Stimulated activated naive CD8-positive, alpha-beta T cell treated with anti-CD3 and anti-CD28 coated beads, Interleukin-15, Interleukin-2, amounts not matched to agents 100 ng/mL and 50 ng/mL, for 24 hours (primary cell): Measurements from ENCODE around the gene PLBD2.

Source experiments
- H3K27ac Mint-ChIP-seq: one replicate; pipeline ENCODE4 v1.8.0; 2021; ENCODE audit warnings: mild to moderate bottlenecking, mixed read lengths
- H3K27me3 Mint-ChIP-seq: one replicate; pipeline ENCODE4 v1.8.0; 2021; ENCODE audit warnings: mixed read lengths
- H3K36me3 Mint-ChIP-seq: one replicate; pipeline ENCODE4 v1.8.0; 2021; ENCODE audit warnings: low read depth, mixed read lengths
- H3K4me1 Mint-ChIP-seq: one replicate; pipeline ENCODE4 v1.8.0; 2021; ENCODE audit warnings: low read depth, mixed read lengths
- H3K4me3 Mint-ChIP-seq: one replicate; pipeline ENCODE4 v1.8.0; 2021; ENCODE audit warnings: mild to moderate bottlenecking, mixed read lengths
- H3K9me3 Mint-ChIP-seq: one replicate; pipeline ENCODE4 v1.8.0; 2021; ENCODE audit warnings: mixed read lengths

Gene PLBD2

GRCh38 chr12:113392520-113392919 lies 34.1 kb downstream of the PLBD2 start:
- H3K36me3 Mint-ChIP-seq = peaks cover 9% of the 10 kb centered on the region

GRCh38 chr12:113392988-113393579 lies 34.7 kb downstream of the PLBD2 start:
- H3K27me3 Mint-ChIP-seq = no peaks in the 10 kb centered on the region
- no peaks in the 10 kb centered on the region for H3K4me1 Mint-ChIP-seq
- H3K36me3 Mint-ChIP-seq = peaks cover 5% of the 10 kb centered on the region
- no peak overlapping the region for H3K4me3 Mint-ChIP-seq
- no peaks in the 10 kb centered on the region for H3K9me3 Mint-ChIP-seq
- H3K27ac Mint-ChIP-seq = no peak overlapping the region

More at GRCh38 chr12:113392520-113392919, 34.1 kb downstream of the PLBD2 start:
- Mint-ChIP-seq H3K4me1 (no peaks in the 10 kb centered on the region), H3K27ac (no peak overlapping the region), H3K4me3 (no peak overlapping the region), H3K27me3 (no peaks in the 10 kb centered on the region), H3K9me3 (no peaks in the 10 kb centered on the region)

GRCh38 chr12:113393749-113394148 lies 35.4 kb downstream of the PLBD2 start:
- Mint-ChIP-seq H3K4me1 (no peaks in the 10 kb centered on the region), H3K4me3 (no peak overlapping the region), H3K27ac (no peak overlapping the region), H3K36me3 (peaks cover 2% of the 10 kb centered on the region), H3K27me3 (no peaks in the 10 kb centered on the region), H3K9me3 (no peaks in the 10 kb centered on the region)

GRCh38 chr12:113395119-113395518 lies 36.7 kb downstream of the PLBD2 start:
- Mint-ChIP-seq H3K4me3 (no peak overlapping the region), H3K27ac (no peak overlapping the region), H3K27me3 (no peaks in the 10 kb centered on the region), H3K9me3 (no peaks in the 10 kb centered on the region), H3K36me3 (no peaks in the 10 kb centered on the region), H3K4me1 (no peaks in the 10 kb centered on the region)

GRCh38 chr12:113396200-113396599 lies 37.8 kb downstream of the PLBD2 start:
- Mint-ChIP-seq H3K4me3 (no peak overlapping the region), H3K27ac (no peak overlapping the region), H3K36me3 (no peaks in the 10 kb centered on the region), H3K4me1 (no peaks in the 10 kb centered on the region), H3K27me3 (no peaks in the 10 kb centered on the region), H3K9me3 (no peaks in the 10 kb centered on the region)

DNA sequence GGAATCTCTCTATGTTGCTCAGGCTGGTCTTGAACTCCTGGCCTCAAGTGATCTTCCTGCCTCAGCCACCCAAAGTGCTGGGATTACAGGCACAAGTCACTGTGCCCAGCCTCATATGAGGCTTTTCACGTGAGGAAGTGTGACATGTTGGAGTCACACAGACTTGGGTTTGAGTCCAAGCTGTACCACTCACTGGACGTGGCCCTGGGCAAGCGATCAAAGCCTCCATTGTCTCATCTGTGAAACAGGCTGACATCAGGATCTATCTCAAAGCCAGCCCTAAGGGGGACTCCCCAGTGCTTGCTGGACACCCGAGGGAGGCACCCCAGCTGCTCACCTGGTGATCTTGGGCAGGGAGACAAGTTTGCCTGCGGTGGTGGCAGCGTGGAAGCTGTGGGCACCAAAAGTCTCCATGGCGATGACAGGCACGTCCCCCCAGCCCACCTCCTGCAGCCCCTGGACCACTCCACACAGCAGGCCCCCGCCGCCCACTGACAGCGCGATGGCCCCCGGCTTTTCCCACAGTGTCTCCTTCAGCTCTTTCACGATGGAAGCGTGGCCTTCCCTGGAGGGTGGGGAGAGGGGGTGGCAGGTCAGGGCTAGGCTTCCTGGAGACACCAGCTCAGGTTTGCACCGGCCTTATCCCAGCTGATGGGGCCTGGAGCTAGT lies 38.6 kb downstream of the PLBD2 start:
- Mint-ChIP-seq H3K27me3 (no peaks in the 10 kb centered on the region), H3K9me3 (no peaks in the 10 kb centered on the region), H3K4me1 (no peaks in the 10 kb centered on the region), H3K4me3 (no peak overlapping the region), H3K36me3 (no peaks in the 10 kb centered on the region), H3K27ac (no peak overlapping the region)

DNA sequence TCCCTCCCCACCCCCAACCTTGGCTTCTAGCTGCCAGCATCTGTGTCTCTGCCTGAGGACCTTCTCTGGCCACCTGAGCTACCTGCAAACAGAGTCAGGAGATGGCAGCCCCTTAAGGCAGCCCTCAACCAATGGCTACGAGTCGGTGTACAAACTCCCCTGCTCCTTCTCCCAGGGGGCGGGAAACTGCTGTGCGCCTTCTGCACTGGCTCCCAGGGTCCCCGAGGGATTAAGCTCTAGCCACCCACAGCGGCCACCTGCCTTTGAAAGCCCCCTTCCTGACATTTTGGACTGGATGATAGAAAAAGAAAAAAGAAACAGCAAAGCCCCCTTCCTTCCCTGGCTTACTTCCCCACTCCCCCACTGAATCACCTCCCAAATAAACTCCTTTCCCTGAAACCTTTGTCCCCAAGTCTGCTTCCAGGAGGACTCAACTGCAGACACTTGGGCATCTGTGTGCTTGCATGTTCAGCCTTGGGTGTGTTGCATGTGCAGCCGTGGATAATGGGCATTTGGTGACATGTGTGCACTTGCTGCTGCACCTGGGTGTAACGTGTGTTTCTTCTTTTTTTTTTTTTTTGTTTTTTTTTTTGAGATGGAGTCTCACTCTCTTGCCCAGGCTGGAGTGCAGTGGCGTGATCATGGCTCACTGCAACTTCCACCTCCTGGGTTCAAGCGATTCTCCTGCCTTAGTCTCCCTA lies 39.3 kb downstream of the PLBD2 start:
- no peaks in the 10 kb centered on the region for H3K4me1 Mint-ChIP-seq
- H3K36me3 Mint-ChIP-seq = no peaks in the 10 kb centered on the region
- no peak overlapping the region for H3K4me3 Mint-ChIP-seq
- H3K27ac Mint-ChIP-seq = no peak overlapping the region
- H3K27me3 Mint-ChIP-seq = no peaks in the 10 kb centered on the region
- no peaks in the 10 kb centered on the region for H3K9me3 Mint-ChIP-seq

GRCh38 chr12:113398346-113399290 lies 40.2 kb downstream of the PLBD2 start:
- Mint-ChIP-seq H3K36me3 (no peaks in the 10 kb centered on the region), H3K9me3 (no peaks in the 10 kb centered on the region), H3K27me3 (no peaks in the 10 kb centered on the region), H3K4me3 (no peak overlapping the region), H3K27ac (no peak overlapping the region), H3K4me1 (no peaks in the 10 kb centered on the region)

GRCh38 chr12:113399490-113399889 lies 41.1 kb downstream of the PLBD2 start:
- Mint-ChIP-seq H3K9me3 (no peaks in the 10 kb centered on the region), H3K4me3 (no peak overlapping the region), H3K27me3 (peaks cover 7% of the 10 kb centered on the region), H3K4me1 (no peaks in the 10 kb centered on the region), H3K27ac (no peak overlapping the region), H3K36me3 (no peaks in the 10 kb centered on the region)

- no peak overlapping the region for H3K27ac Mint-ChIP-seq
- no peaks in the 10 kb centered on the region for H3K36me3 Mint-ChIP-seq
Observed at GRCh38 chr12:113400362-113400761, 42.0 kb downstream of the PLBD2 start.

GRCh38 chr12:113401066-113402000 lies 42.9 kb downstream of the PLBD2 start:
- Mint-ChIP-seq H3K9me3 (no peaks in the 10 kb centered on the region), H3K4me3 (no peak overlapping the region), H3K27me3 (peaks cover 17% of the 10 kb centered on the region), H3K27ac (no peak overlapping the region), H3K4me1 (no peaks in the 10 kb centered on the region), H3K36me3 (no peaks in the 10 kb centered on the region)

More at GRCh38 chr12:113400362-113400761, 42.0 kb downstream of the PLBD2 start:
- Mint-ChIP-seq H3K27me3 (peaks cover 11% of the 10 kb centered on the region), H3K4me1 (no peaks in the 10 kb centered on the region), H3K9me3 (no peaks in the 10 kb centered on the region), H3K4me3 (no peak overlapping the region)

DNA sequence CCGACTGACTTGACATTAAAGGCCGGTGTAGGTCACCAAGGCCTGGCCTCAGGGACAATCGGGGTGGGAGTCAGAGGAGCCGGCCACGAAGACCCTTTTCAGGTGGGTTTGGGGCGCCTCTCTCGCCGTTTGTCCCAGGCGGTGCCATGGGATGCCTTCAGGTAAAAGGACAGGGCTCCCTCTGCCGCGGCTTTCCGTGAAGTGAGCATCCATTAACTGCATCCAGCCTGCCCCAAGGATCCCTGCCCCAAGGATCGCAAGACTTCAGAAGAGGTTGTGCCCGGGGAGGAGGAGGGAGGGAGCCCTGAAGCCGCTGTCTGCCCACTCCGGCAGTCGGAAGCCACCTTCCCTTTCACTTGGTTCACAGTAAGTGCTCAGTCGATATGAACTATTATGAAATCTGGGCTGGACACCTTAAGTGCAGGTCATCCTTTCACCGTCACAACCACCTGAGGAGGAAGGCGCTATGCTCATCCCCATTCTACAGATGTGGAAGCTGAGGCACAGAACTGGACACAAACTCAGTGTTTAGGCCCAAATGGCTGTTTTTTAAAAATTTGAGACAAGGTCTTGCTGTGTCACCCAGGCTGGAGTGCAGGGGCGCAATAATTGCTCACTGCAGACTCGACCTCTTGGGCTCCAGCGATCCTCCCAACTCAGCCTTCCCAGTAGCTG lies 44.3 kb downstream of the PLBD2 start:
- H3K27me3 Mint-ChIP-seq = peaks cover 17% of the 10 kb centered on the region
- no peak overlapping the region for H3K27ac Mint-ChIP-seq
- H3K9me3 Mint-ChIP-seq = no peaks in the 10 kb centered on the region
- H3K36me3 Mint-ChIP-seq = no peaks in the 10 kb centered on the region
- no peak overlapping the region for H3K4me3 Mint-ChIP-seq
- no peaks in the 10 kb centered on the region for H3K4me1 Mint-ChIP-seq
